GM12891 (cell line): ENCODE data around the gene SKA1.
"Not testable (repeated sequence)": the region's sequence is repeated elsewhere in the genome, so short reads cannot be mapped to it uniquely, and the experiment has no call there.

Experiments used
- DNase-seq: peaks from one replicate; pipeline ENCODE4 v3.0.0; 2011; ENCODE audit warnings: low spot score; ENCODE audit not compliant: insufficient read length
- FAIRE-seq: peaks from 2 replicates; lab custom pipeline; 2011; peaks lifted over from hg19 to GRCh38; lab: Jason Lieb, UNC
- PAX5 ChIP-seq: IDR thresholded peaks from 2 replicates; pipeline ENCODE4 v1.6.1; 2011; ENCODE audit warnings: low read length, moderate library complexity, mild to moderate bottlenecking; ENCODE audit not compliant: insufficient read depth, severe bottlenecking
- POLR2A ChIP-seq: IDR thresholded peaks from 2 replicates; pipeline ENCODE4 v1.6.1; 2011; ENCODE audit warnings: low read depth, low read length, control low read depth
- POLR2AphosphoS5 ChIP-seq: IDR thresholded peaks from 2 replicates; pipeline ENCODE4 v1.6.1; 2011; ENCODE audit warnings: low read depth, low read length, control low read depth
- POU2F2 ChIP-seq: IDR thresholded peaks from 2 replicates; pipeline ENCODE4 v1.6.1; 2011; ENCODE audit warnings: low read depth, mild to moderate bottlenecking, control low read depth, low read length, moderate library complexity
- SPI1 ChIP-seq: IDR thresholded peaks from 2 replicates; pipeline ENCODE4 v1.6.1; 2011; ENCODE audit warnings: low read depth, low read length, control low read depth
- TAF1 ChIP-seq: IDR thresholded peaks from 2 replicates; pipeline ENCODE4 v1.6.1; 2011; ENCODE audit warnings: low read depth, low read length, control low read depth

Gene SKA1

DNA sequence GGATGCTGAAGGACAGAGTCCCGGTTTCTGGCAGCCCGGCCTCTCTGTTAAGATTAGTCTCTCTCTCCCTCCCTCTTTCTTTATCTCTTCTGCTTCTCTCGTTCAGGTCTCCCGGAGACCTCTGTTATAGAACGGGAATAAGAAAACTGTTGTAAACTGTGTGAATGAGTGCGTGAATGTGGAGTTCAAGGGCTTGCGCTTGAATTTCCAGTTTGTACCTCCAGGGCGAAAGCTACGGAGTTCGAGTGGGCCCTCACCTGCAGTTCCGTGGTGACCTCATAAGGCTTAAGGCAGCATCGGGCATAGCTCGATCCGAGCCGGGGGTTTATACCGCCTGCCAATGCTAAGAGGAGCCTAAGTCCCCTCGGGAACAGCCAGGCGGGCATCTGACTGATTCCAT is 26.4 kb downstream of the SKA1 start:
- TF ChIP-seq POLR2AphosphoS5, result no peak
- no peak for TF ChIP-seq SPI1
- no peak for TF ChIP-seq POLR2A
- TF ChIP-seq PAX5, result no peak
- no peak for TF ChIP-seq POU2F2
- TF ChIP-seq TAF1, result no peak
- FAIRE-seq (no peak), DNase-seq (no peak)

DNA sequence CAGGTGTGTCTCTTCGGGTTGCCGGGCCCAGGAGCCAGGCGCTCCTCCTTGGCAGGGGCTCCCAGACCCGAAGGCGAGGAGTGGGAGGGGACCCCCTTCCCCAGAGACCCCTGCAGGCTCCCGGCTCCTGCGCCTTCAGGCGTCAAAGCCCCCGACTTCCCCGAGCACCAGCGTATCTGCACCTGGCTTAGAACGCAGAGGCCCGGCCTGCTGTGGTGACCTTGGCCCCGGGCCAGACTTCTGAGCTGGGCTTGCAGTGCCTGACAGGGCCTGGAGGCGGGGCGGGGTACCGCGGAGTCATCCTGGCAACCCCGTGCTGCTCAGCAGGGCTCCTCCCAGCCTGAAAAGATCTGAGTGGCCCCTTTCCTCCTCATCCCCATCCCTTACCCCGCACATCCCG is 27.0 kb downstream of the SKA1 start:
- no peak for FAIRE-seq
- no peak for TF ChIP-seq POLR2A
- TF ChIP-seq SPI1, result no peak
- no peak for TF ChIP-seq TAF1
- no peak for TF ChIP-seq POLR2AphosphoS5
- no peak for TF ChIP-seq POU2F2
- TF ChIP-seq PAX5, result no peak
- DNase-seq, result no peak

DNA sequence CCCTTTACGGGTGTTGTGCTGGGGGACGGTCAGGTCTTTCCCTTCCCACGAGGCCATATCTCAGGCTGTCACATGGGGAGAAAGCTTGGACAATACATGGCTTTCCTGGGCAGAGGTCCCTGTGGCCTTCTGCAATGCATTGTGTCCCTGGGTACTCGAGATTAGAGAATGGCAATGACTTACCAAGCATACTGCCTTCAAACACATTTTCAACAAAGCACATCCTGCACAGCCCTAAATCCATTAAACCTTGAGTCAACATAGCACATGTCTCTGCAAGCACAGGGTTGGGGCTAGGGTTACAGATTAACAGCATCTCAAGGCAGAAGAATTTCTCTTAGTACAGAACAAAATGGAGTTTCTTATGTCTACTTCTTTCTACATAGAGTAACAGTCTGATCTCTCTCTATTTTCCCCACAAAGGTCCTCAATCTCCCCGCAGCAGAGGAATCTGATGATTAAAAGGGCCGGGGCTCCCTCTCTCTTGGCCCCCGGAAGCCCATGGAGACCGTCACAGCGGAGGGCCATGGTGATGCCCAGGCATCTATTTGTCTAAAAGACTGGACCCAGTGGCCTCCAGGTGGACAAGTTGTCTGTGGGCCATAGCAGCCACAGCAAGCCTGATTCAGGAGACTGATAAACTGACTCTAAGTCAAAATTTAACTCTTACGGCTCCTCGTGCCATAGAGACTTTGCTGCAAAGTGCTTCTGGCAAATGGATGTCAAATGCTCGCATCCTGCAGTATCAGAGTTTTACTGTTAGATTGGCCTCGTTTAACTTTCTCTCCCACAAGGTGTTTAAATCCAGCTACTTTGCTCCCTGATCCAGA is 30.1 kb downstream of the SKA1 start:
- not testable (repeated sequence) for FAIRE-seq, DNase-seq

DNA sequence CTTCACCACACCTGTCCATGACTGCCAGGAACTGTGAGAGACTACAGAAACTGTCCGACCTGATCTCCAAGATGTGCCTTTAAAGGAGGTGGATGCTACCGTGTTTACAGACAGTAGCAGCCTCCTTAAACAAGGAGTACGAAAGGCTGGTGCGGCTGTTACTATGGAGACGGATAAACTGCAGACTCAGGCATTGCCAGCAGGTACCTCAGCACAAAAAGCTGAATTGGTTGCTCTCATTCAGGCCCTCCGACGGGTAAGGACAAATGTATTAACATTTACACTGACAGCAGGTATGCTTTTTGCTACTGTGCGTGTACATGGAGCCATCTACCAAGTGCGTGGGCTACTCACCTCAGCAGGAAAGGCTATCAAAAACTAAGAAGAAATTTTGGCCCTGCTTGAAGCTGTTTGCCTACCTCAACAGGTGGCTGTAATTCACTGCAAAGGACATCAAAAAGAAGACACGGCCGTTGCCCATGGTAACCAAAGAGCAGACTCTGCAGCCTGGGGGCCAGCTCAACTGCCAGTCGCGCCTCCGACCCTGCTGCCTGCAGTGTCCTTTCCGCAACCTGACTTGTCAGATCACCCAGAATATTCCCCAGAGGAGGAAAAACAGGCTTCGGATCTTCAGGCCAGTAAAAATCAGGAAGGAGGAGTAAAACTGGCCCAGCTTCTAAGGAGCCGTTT is 30.9 kb downstream of the SKA1 start:
- TF ChIP-seq POLR2A (no peak), POU2F2 (no peak), TAF1 (no peak), PAX5 (no peak), SPI1 (no peak), POLR2AphosphoS5 (no peak)
- FAIRE-seq (no peak), DNase-seq (no peak)

DNA sequence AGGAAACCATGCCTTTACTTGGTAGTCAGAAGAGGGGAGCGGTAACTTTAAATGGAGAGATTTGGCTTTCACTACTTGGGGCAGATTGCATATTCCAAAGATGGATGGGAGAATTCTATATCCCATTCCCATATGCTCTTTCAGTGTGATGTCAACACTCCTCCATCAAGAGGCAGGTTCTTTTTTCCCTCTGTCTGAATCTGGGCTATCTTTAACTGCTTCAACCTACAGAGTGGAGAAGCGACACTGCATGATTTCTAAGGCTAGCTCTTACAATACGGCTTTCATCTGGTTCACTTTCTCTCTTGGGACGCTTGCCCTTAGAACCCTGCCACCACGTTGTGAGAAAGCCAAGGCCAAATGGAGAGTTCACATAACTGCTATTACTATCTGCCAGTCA is 34.4 kb downstream of the SKA1 start:
- DNase-seq (no peak), FAIRE-seq (no peak)
- TF ChIP-seq TAF1 (no peak), PAX5 (no peak), POU2F2 (no peak), POLR2A (no peak), POLR2AphosphoS5 (no peak), SPI1 (no peak)

DNA sequence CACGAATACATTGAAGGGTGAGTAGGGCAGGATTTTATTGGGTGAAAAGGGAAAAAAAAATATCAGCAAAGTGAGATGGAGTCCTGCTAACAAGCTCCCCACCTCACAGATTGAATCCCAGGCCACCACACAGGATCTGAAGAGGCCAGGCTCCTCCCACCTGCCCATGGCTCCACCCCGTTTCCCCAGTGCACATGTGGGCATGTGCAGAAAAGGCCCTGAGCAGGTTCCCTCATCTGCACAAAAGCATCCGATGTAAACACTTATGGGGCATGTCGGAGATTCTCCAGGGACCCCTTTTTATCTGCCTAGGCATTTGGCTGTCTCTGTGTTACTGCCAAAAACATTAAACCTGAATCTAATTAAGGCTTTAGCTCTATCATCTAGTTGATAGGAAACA is 35.2 kb downstream of the SKA1 start:
- FAIRE-seq (no peak), DNase-seq (no peak)
- TF ChIP-seq SPI1 (no peak), POLR2AphosphoS5 (no peak), POLR2A (no peak), PAX5 (no peak), TAF1 (no peak), POU2F2 (no peak)

DNA sequence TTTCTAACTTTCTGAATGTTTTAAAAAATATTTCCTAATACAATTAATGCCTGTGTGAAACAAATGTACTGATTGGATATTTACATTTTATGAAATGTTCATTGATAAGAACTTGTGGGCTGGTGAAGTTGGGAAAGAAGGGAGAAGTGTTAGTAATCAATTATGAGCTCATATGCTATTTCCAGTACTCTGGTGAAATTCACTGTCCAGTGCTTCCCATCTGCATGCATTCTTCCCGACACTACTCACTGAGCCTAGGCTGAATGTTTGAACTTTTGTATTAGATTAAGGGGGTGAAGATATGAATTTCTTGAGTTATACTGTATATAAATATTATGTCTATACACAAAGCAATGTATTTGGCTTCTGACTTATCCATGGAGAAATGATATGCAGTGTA is 36.0 kb downstream of the SKA1 start:
- DNase-seq (no peak), FAIRE-seq (no peak)
- TF ChIP-seq POLR2AphosphoS5 (no peak), POLR2A (no peak), PAX5 (no peak), POU2F2 (no peak), SPI1 (no peak), TAF1 (no peak)

DNA sequence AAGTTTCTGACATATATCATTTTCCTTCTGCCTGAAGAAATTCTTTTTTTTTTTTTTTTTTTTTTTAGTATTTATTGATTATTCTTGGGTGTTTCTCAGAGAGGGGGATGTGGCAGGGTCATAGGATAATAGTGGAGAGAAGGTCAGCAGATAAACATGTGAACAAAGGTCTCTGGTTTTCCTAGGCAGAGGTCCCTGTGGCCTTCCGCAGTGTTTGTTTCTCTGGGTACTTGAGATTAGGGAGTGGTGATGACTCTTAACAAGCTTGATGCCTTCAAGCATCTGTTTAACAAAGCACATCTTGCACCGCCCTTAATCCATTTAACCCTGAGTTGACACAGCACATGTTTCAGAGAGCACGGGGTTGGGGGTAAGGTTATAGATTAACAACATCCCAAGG is 42.0 kb downstream of the SKA1 start:
- not testable (repeated sequence) for FAIRE-seq, DNase-seq

DNA sequence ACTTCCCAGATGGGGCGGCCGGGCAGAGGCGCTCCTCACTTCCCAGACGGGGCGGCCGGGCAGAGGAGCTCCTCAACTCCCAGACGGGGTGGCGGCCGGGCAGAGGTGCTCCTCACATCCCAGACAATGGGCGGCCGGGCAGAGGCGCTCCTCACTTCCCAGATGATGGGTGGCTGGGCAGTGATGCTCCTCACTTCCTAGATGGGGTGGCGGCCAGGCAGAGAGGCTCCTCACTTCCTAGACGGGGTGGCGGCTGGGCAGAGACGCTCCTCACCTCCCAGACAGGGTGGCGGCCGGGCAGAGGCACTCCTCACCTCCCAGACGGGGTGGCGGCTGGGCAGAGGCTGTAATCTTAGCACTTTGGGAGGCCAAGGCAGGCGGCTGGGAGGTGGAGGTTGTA is 42.9 kb downstream of the SKA1 start:
- FAIRE-seq, DNase-seq: not testable (repeated sequence)

DNA sequence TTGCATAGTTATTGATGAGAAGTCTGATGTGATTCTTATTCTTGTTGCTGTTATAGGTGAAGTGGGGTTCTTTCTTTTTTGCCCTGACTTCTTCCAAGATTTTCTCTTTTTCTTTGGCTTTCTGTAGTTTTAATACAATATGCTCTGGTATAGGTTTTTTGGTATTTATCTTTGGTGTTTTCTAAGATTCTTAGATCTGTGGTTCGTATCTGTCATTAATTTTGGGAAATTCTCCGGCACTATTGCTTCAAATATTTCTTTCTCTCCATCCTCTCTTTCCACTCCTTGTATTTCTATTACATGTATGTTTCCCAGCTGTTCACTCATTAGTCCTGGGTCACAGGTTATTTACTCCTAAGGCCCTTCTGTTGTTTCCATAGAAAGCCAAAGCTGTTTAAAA is 43.8 kb downstream of the SKA1 start:
- TF ChIP-seq POLR2A, result no peak
- no peak for TF ChIP-seq TAF1
- no peak for TF ChIP-seq PAX5
- no peak for TF ChIP-seq SPI1
- no peak for TF ChIP-seq POU2F2
- TF ChIP-seq POLR2AphosphoS5, result no peak
- FAIRE-seq (no peak), DNase-seq (no peak)
